Fibroblast of lung (primary cell): ENCODE results near the gene KPNA5. TPM values are rescaled to one million over a fixed set of nuclear protein-coding genes. Genes with fewer than 3 reads are reported as not detected.

ENCODE experiments used
- DNase-seq, 2 donors: peaks; one replicate each; pipeline versions ENCODE4 v3.0.0 to v3.0.0-alpha.2; 2010; ENCODE audit warnings: low read depth in 2 of 2
- H2AFZ ChIP-seq: 2 replicates; pipeline ENCODE4 v1.5.1; 2012; ENCODE audit warnings: low read length, control low read depth, inconsistent platforms
- H3K27ac ChIP-seq: 2 replicates; pipeline ENCODE4 v1.5.1; 2011; ENCODE audit warnings: low read length, control low read depth; ENCODE audit not compliant: insufficient read depth
- H3K27me3 ChIP-seq: 2 replicates; pipeline ENCODE4 v1.5.1; 2011; ENCODE audit warnings: mild to moderate bottlenecking, low read length; ENCODE audit not compliant: control insufficient read depth, insufficient read depth
- H3K36me3 ChIP-seq: 2 replicates; pipeline ENCODE4 v1.5.1; 2011; ENCODE audit warnings: low read length; ENCODE audit not compliant: control insufficient read depth, insufficient read depth
- H3K4me1 ChIP-seq: 2 replicates; pipeline ENCODE4 v1.5.1; 2011; ENCODE audit warnings: low read length; ENCODE audit not compliant: control insufficient read depth, insufficient read depth; ENCODE audit errors: extremely low read depth
- H3K4me2 ChIP-seq: 2 replicates; pipeline ENCODE4 v1.5.1; 2011; ENCODE audit warnings: low read length, control low read depth; ENCODE audit not compliant: insufficient read depth; ENCODE audit errors: extremely low read depth
- H3K4me3 ChIP-seq, 4 experiments: fragments of 200-600 bp in 1 of 4; sonication (generic) in 1 of 4; replicated peaks in 1 of 4; 2 replicates each; pipeline ENCODE4 v1.5.1; 2011 to 2016; ENCODE audit warnings: low read length in 4 of 4, low read depth in 3 of 4, mild to moderate bottlenecking in 3 of 4, control low read depth in 2 of 4, inconsistent platforms in 1 of 4, mixed read lengths in 1 of 4; ENCODE audit not compliant: insufficient read depth in 1 of 4; ENCODE audit errors: control extremely low read depth in 1 of 4
- H3K79me2 ChIP-seq: 2 replicates; pipeline ENCODE4 v1.5.1; 2012; ENCODE audit warnings: mild to moderate bottlenecking, low read length, inconsistent platforms; ENCODE audit not compliant: control insufficient read depth, insufficient read depth
- H3K9ac ChIP-seq: 2 replicates; pipeline ENCODE4 v1.5.1; 2011; ENCODE audit warnings: mild to moderate bottlenecking, low read length, control low read depth; ENCODE audit not compliant: insufficient read depth
- H3K9me3 ChIP-seq: 2 replicates; pipeline ENCODE4 v1.5.1; 2012; ENCODE audit warnings: low read depth, low read length; ENCODE audit not compliant: control insufficient read depth, insufficient read depth
- H4K20me1 ChIP-seq: 2 replicates; pipeline ENCODE4 v1.5.1; 2011; ENCODE audit warnings: low read length; ENCODE audit not compliant: control insufficient read depth, insufficient read depth; ENCODE audit errors: extremely low read depth
- EZH2 ChIP-seq: IDR thresholded peaks from 2 replicates; pipeline ENCODE4 v1.5.1; 2012; ENCODE audit warnings: low read length, control low read depth, mild to moderate bottlenecking; ENCODE audit errors: missing control alignments
- polyA plus RNA-seq, 2 donors: library from polyadenylated mRNA; depleted of rRNA in 1 of 2; stranded (reverse) in 1 of 2; unstranded in 1 of 2; fragments of >200 nt; gene quantifications; 2 replicates each; pipeline ENCODE4 v1.2.1, GENCODE V29; 2011 to 2012; ENCODE audit warnings: missing spikeins in 1 of 2
- total RNA-seq: library from RNA; depleted of rRNA; stranded (reverse); fragments of >200 nt; gene quantifications from 2 replicates; pipeline ENCODE4 v1.2.1, GENCODE V29; 2014
- TF ChIP-seq, protein P1 (sequence below), 2 donors: IDR thresholded peaks in 1 of 2; conservative IDR thresholded peaks in 1 of 2; 1 replicate in 1 of 2; 2 replicates in 1 of 2; pipeline ENCODE4 v1.5.1; 2011 to 2012; ENCODE audit warnings: low read length in 2 of 2, control low read depth in 1 of 2, inconsistent platforms in 1 of 2, low read depth in 1 of 2, mild to moderate bottlenecking in 1 of 2

The KPNA5 gene
- total and polyA plus RNA-seq, 2 donors (not counting 1 experiment from before 2014, with no cell fraction given), result 7.9 to 11.6 TPM

DNA sequence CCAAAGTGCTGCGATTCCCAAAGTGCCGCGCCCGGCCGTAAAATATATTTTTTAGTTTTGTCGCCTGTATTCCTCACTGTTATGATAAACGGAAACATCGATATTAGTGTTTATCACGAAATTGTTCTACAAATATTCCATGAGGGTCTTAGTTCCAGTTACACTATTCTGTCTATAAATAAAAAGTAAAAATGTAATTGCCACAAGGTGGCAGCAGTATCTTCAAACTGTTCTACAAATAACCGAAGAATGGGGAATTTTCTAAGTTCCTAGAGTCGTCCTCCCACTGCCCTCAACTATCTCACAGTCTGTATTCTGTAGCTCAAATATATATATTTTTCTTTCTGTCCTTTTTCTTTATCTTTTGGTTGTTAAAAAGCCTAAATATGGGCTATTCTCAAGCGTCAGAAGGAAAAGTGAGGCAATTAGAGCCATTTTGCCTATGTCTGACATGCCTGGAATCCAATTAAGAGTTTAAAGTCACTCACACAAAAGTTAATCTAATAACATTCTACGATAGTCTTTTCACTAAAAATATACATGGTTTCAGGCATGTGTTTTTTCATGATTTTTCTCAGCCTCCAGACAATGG, 98.7 kb downstream of the KPNA5 start:
- H3K36me3 ChIP-seq, result no peaks in the 10 kb centered on the region
- TF ChIP-seq, protein P1, sequence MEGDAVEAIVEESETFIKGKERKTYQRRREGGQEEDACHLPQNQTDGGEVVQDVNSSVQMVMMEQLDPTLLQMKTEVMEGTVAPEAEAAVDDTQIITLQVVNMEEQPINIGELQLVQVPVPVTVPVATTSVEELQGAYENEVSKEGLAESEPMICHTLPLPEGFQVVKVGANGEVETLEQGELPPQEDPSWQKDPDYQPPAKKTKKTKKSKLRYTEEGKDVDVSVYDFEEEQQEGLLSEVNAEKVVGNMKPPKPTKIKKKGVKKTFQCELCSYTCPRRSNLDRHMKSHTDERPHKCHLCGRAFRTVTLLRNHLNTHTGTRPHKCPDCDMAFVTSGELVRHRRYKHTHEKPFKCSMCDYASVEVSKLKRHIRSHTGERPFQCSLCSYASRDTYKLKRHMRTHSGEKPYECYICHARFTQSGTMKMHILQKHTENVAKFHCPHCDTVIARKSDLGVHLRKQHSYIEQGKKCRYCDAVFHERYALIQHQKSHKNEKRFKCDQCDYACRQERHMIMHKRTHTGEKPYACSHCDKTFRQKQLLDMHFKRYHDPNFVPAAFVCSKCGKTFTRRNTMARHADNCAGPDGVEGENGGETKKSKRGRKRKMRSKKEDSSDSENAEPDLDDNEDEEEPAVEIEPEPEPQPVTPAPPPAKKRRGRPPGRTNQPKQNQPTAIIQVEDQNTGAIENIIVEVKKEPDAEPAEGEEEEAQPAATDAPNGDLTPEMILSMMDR (conservative IDR thresholded peaks at IDR 0.05 in 1 of 2, IDR thresholded peaks at IDR 0.05 in 1 of 2; ENCODE audit: low read depth in 1 of 2, low read length in 2 of 2), result peak in 1 of 2 donors; percentile 42
- no peak for TF ChIP-seq EZH2
- H3K79me2 ChIP-seq, result no peaks in the 10 kb centered on the region
- DNase-seq, result peak; percentile 21 to 67
- H3K9ac ChIP-seq, result no peak overlapping the region
- no peaks in the 10 kb centered on the region for H3K27me3 ChIP-seq
- no peak overlapping the region for H3K27ac ChIP-seq
- H3K4me2 ChIP-seq, result no peak overlapping the region
- no peaks in the 10 kb centered on the region for H4K20me1 ChIP-seq
- no peaks in the 10 kb centered on the region for H3K4me1 ChIP-seq
- H3K9me3 ChIP-seq, result no peaks in the 10 kb centered on the region
- no peak overlapping the region for H2AFZ ChIP-seq
- peak overlapping the region in 2 of 4 experiments; percentile 8 to 25 for H3K4me3 ChIP-seq

DNA sequence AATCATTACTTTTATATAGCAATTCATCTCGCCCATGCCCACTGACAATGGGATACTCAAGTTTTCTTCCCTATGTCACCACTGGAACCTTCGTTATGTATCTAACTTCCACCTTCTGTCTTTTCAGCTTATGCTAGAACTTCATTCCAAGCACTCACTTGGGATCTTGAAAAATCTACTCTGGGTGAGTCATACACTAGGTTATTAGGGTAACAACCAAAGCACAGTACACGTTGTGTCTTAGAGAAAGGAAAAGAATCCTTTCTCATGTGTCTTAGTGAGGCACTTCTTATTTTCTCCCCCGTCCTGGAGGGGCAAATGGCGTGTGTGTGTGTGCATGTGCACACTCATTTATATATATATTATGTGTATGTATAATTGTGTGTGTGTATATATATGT, 102.8 kb downstream of the KPNA5 start:
- Histone ChIP-seq H3K9me3 (no peaks in the 10 kb centered on the region), H4K20me1 (no peaks in the 10 kb centered on the region), H3K9ac (no peak overlapping the region), H3K79me2 (no peaks in the 10 kb centered on the region), H3K4me3 (no peak overlapping the region), H3K36me3 (no peaks in the 10 kb centered on the region), H3K27ac (no peak overlapping the region), H3K4me2 (no peak overlapping the region), H2AFZ (no peak overlapping the region), H3K4me1 (no peaks in the 10 kb centered on the region), H3K27me3 (no peaks in the 10 kb centered on the region)
- TF ChIP-seq, protein P1 (conservative IDR thresholded peaks at IDR 0.05 in 1 of 2, IDR thresholded peaks at IDR 0.05 in 1 of 2; ENCODE audit: low read depth in 1 of 2, low read length in 2 of 2), result no peak
- TF ChIP-seq EZH2, result no peak
- peak; percentile 14 to 35 for DNase-seq

Other genes starting within 250 kb of the KPNA5 start
- 0.33 and 1.0 TPM in 2 replicates for gene CALHM6, start 219.8 kb upstream of the KPNA5 start, total RNA-seq
- gene CALHM6, start 219.8 kb upstream of the KPNA5 start, polyA plus RNA-seq, result 0.18 and 1.3 TPM in 2 replicates
- gene CALHM5, start 169.6 kb upstream of the KPNA5 start, total RNA-seq, result 4.1 and 4.4 TPM in 2 replicates
- gene CALHM5, start 169.6 kb upstream of the KPNA5 start, polyA plus RNA-seq, result 3.2 and 8.3 TPM in 2 replicates
- gene TRAPPC3L, start 135.5 kb upstream of the KPNA5 start, total RNA-seq, result under 0.01 TPM in 2 replicates
- gene TRAPPC3L, start 135.5 kb upstream of the KPNA5 start, polyA plus RNA-seq, result 0.02 and 0.05 TPM in 2 replicates
- not detected in 2 replicates for gene CALHM4, start 127.5 kb upstream of the KPNA5 start, total RNA-seq
- not detected in 2 replicates for gene CALHM4, start 127.5 kb upstream of the KPNA5 start, polyA plus RNA-seq
- gene RWDD1, start 109.7 kb upstream of the KPNA5 start, total RNA-seq, result 21.1 and 22.8 TPM in 2 replicates
- gene RWDD1, start 109.7 kb upstream of the KPNA5 start, polyA plus RNA-seq, result 53.8 and 60.3 TPM in 2 replicates
- under 0.01 and 0.17 TPM in 2 replicates for gene RSPH4A, start 64.7 kb upstream of the KPNA5 start, total RNA-seq
- 0.14 and 0.18 TPM in 2 replicates for gene RSPH4A, start 64.7 kb upstream of the KPNA5 start, polyA plus RNA-seq
- 16.9 and 17.0 TPM in 2 replicates for gene ZUP1, start 12.4 kb upstream of the KPNA5 start, total RNA-seq
- gene ZUP1, start 12.4 kb upstream of the KPNA5 start, polyA plus RNA-seq, result 6.7 and 10.0 TPM in 2 replicates
- 13.1 and 16.2 TPM in 2 replicates for gene FAM162B, start 84.5 kb downstream of the KPNA5 start, total RNA-seq
- 8.8 and 35.0 TPM in 2 replicates for gene FAM162B, start 84.5 kb downstream of the KPNA5 start, polyA plus RNA-seq
- not detected in 2 replicates for gene GPRC6A, start 147.9 kb downstream of the KPNA5 start, total RNA-seq
- not detected in 2 replicates for gene GPRC6A, start 147.9 kb downstream of the KPNA5 start, polyA plus RNA-seq
- not detected in 2 replicates for gene RFX6, start 196.0 kb downstream of the KPNA5 start, total RNA-seq
- not detected in 2 replicates for gene RFX6, start 196.0 kb downstream of the KPNA5 start, polyA plus RNA-seq